HG03108 (cell line): ENCODE data around the gene PPP4C.
A peak's percentile ranks its signal among the peaks of the same experiment; 100 is the strongest.

Experiments
- ATAC-seq: cut with Tn5 transposase; IDR thresholded peaks from one replicate; pipeline ENCODE4 v1.9.1; 2021; ENCODE audit warnings: moderate library complexity; ENCODE audit not compliant: unreplicated experiment

Gene PPP4C

GRCh38 chr16:30079480-30079879 lies 3.7 kb downstream of the PPP4C start:
- ATAC-seq = no peak

- no peak for ATAC-seq
Observed at GRCh38 chr16:30082545-30083090, 6.8 kb downstream of the PPP4C start.

GRCh38 chr16:30083216-30084055 lies 7.6 kb downstream of the PPP4C start:
- no peak for ATAC-seq

GRCh38 chr16:30084096-30084815 lies 8.5 kb downstream of the PPP4C start:
- ATAC-seq = no peak

GRCh38 chr16:30084816-30085159 lies 9.0 kb downstream of the PPP4C start:
- ATAC-seq = no peak

- ATAC-seq = no peak
Observed at GRCh38 chr16:30085247-30085646, 9.5 kb downstream of the PPP4C start.

GRCh38 chr16:30085820-30086219 lies 10.0 kb downstream of the PPP4C start:
- no peak for ATAC-seq

- no peak for ATAC-seq
Observed at GRCh38 chr16:30086291-30087140, 10.7 kb downstream of the PPP4C start.

GRCh38 chr16:30087181-30087898 lies 11.5 kb downstream of the PPP4C start:
- ATAC-seq = no peak

- ATAC-seq = no peak
Observed at GRCh38 chr16:30088237-30088831, 12.5 kb downstream of the PPP4C start.

- no peak for ATAC-seq
Observed at GRCh38 chr16:30088832-30089624, 13.2 kb downstream of the PPP4C start.

- ATAC-seq = no peak
Observed at GRCh38 chr16:30090610-30091331, 15.0 kb downstream of the PPP4C start.

- ATAC-seq = peak; percentile 59
Observed at GRCh38 chr16:30091474-30092372, 15.9 kb downstream of the PPP4C start, which contains the start of gene TBX6. Gene TBX6 (minus strand): TSS chr16:30091924. CDS start chr16:30091193, 731 bp downstream.

- peak; percentile 43 for ATAC-seq
Observed at GRCh38 chr16:30092373-30093010, 16.7 kb downstream of the PPP4C start.

- no peak for ATAC-seq
Observed at GRCh38 chr16:30094541-30095165, 18.9 kb downstream of the PPP4C start.
